ENCODE measurements around the gene AUP1.

DNA sequence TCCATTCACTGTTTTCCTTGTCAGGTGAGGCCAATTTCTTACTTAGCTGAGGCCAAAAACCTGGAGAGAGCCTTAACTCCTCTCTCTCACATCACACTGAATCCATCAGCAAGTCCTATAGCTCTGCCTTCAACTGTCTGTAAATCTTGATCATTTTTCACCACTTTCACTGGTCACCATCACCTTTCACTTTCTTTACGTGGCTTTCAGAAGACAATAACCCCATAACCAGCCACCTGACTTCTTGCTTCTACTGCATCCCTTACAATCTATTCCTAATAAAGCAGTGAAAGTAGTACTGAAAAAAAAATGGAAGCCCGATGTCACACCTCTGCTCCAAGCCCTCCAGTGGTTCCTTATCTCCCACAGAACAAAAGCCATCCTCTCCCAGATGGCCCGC is 16.5 kb upstream of the AUP1 start:
- TF ChIP-seq TAF1 (IDR thresholded peaks at IDR 0.05; ENCODE audit: borderline replicate concordance, insufficient read depth, low read length) (no peak), REST (IDR thresholded peaks at IDR 0.05; ENCODE audit: insufficient read depth in 1 of 2, low read depth in 2 of 2, low read length in 2 of 2) (no peak), POLR2AphosphoS5 (IDR thresholded peaks at IDR 0.05; ENCODE audit: low read depth, low read length) (no peak), SIN3A (IDR thresholded peaks at IDR 0.05; ENCODE audit: borderline replicate concordance, insufficient read depth, low read length) (no peak), FOXP2 (optimal IDR thresholded peaks at IDR 0.05; ENCODE audit: borderline replicate concordance, extremely low read depth, extremely low read length, insufficient read depth) (no peak)
